Bladder microvascular endothelial cell (primary cell): ENCODE measurements around the gene CD1D. TPM values are rescaled to one million over a fixed set of nuclear protein-coding genes. Genes with fewer than 3 reads are reported as not detected.

Experiments
- total RNA-seq: library from RNA; depleted of rRNA; stranded (reverse); fragments of >200 nt; gene quantifications from 2 replicates; pipeline ENCODE4 v1.2.3, GENCODE V29; 2014

The CD1D gene
- under 0.01 TPM in 1 of 2 replicates, not detected in the other for total RNA-seq

DNA sequence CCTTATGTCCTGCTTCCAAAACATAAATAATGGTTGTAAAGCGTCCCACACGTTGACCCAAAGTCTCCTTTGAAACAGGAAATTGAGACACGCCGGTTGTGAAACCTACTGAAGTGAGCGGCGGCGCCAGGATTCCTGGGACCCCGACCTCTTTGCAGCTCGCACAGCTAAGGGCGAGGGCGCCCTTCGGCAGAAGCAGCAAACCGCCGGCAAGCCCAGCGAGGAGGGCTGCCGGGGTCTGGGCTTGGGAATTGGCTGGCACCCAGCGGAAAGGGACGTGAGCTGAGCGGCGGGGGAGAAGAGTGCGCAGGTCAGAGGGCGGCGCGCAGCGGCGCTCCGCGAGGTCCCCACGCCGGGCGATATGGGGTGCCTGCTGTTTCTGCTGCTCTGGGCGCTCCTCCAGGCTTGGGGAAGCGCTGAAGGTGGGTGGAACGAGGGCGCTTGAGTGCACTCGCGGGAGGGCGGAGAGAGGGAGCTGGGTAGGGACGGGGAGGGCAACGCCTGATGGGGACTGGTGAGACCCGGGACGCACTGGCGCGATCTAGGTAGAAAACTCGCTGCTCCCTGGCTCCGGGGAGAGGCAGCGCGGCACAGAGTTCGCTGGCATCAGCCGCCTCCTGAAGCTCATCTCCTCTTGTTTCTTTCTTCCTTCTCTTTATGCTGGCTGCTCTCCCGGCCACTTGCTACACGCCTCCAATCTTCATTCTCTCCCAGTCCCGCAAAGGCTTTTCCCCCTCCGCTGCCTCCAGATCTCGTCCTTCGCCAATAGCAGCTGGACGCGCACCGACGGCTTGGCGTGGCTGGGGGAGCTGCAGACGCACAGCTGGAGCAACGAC is at the start of gene CD1D:
Gene CD1D (plus strand): TSS at position 155 of the 836 bp plus-strand sequence. CDS start 207 bp downstream, at position 362.

Other genes with a start within 250 kb of the CD1D start
- 14.1 and 33.3 TPM in 2 replicates for gene KIRREL1, start 187.2 kb upstream of the CD1D start, total RNA-seq
- gene CD1A, start 73.5 kb downstream of the CD1D start, total RNA-seq: not detected in 2 replicates
- not detected in 2 replicates for gene CD1C, start 109.0 kb downstream of the CD1D start, total RNA-seq
- gene CD1B, start 150.6 kb downstream of the CD1D start, total RNA-seq: not detected in 2 replicates
- gene CD1E, start 173.0 kb downstream of the CD1D start, total RNA-seq: not detected in 2 replicates
- not detected in 2 replicates for gene OR10T2, start 218.6 kb downstream of the CD1D start, total RNA-seq
- not detected in 2 replicates for gene OR10K2, start 245.3 kb downstream of the CD1D start, total RNA-seq